ENCODE results near the gene ABCA2.
A peak's percentile ranks its signal among the peaks of the same experiment; 100 is the strongest.

The ABCA2 gene

GRCh38 chr9:137042751-137043727 is 15.0 kb upstream of the ABCA2 start:
- H3K9me3 ChIP-seq (ENCODE audit: severe bottlenecking): no peaks in the 10 kb centered on the region
- peaks cover 30% of the 10 kb centered on the region for H3K36me3 ChIP-seq
- DNase-seq: peak; percentile 33
- no peak overlapping the region for H3K4me3 ChIP-seq (ENCODE audit: low read depth, low read length)
- H3K27me3 ChIP-seq (ENCODE audit: insufficient read depth, low read depth, severe bottlenecking): no peaks in the 10 kb centered on the region
- no peak for TF ChIP-seq CTCF (IDR thresholded peaks at IDR 0.05; ENCODE audit: low read depth, low read length)
- no peak overlapping the region for H3K27ac ChIP-seq

GRCh38 chr9:137041124-137041523 is 13.1 kb upstream of the ABCA2 start:
- Histone ChIP-seq H3K27me3 (ENCODE audit: insufficient read depth, low read depth, severe bottlenecking) (no peaks in the 10 kb centered on the region), H3K9me3 (ENCODE audit: severe bottlenecking) (no peaks in the 10 kb centered on the region), H3K27ac (no peak overlapping the region), H3K4me3 (ENCODE audit: low read depth, low read length) (no peak overlapping the region), H3K36me3 (peaks cover 31% of the 10 kb centered on the region)
- no peak for TF ChIP-seq CTCF (IDR thresholded peaks at IDR 0.05; ENCODE audit: low read depth, low read length)
- DNase-seq: no peak

- Histone ChIP-seq H3K27ac (no peak overlapping the region), H3K27me3 (ENCODE audit: insufficient read depth, low read depth, severe bottlenecking) (no peaks in the 10 kb centered on the region), H3K9me3 (ENCODE audit: severe bottlenecking) (no peaks in the 10 kb centered on the region), H3K4me3 (ENCODE audit: low read depth, low read length) (no peak overlapping the region), H3K36me3 (peaks cover 31% of the 10 kb centered on the region)
- TF ChIP-seq CTCF (IDR thresholded peaks at IDR 0.05; ENCODE audit: low read depth, low read length): no peak
- DNase-seq: no peak
These were observed 12.5 kb upstream of the ABCA2 start for GRCh38 chr9:137040568-137040967.

GRCh38 chr9:137039611-137040366 is 11.8 kb upstream of the ABCA2 start:
- no peak overlapping the region for H3K27ac ChIP-seq
- H3K9me3 ChIP-seq (ENCODE audit: severe bottlenecking): no peaks in the 10 kb centered on the region
- peaks cover 31% of the 10 kb centered on the region for H3K36me3 ChIP-seq
- DNase-seq: no peak
- H3K27me3 ChIP-seq (ENCODE audit: insufficient read depth, low read depth, severe bottlenecking): no peaks in the 10 kb centered on the region
- TF ChIP-seq CTCF (IDR thresholded peaks at IDR 0.05; ENCODE audit: low read depth, low read length): no peak
- no peak overlapping the region for H3K4me3 ChIP-seq (ENCODE audit: low read depth, low read length)

GRCh38 chr9:137038916-137039315 is 10.9 kb upstream of the ABCA2 start:
- no peak overlapping the region for H3K27ac ChIP-seq
- no peak for DNase-seq
- no peak for TF ChIP-seq CTCF (IDR thresholded peaks at IDR 0.05; ENCODE audit: low read depth, low read length)

More at GRCh38 chr9:137038916-137039315, 10.9 kb upstream of the ABCA2 start:
- no peak overlapping the region for H3K4me3 ChIP-seq (ENCODE audit: low read depth, low read length)
- no peaks in the 10 kb centered on the region for H3K9me3 ChIP-seq (ENCODE audit: severe bottlenecking)
- no peaks in the 10 kb centered on the region for H3K27me3 ChIP-seq (ENCODE audit: insufficient read depth, low read depth, severe bottlenecking)
- H3K36me3 ChIP-seq: peaks cover 31% of the 10 kb centered on the region
